Body of pancreas (tissue), 4 donors: ENCODE data around the gene ARID3A. TPM values are rescaled to one million over a fixed set of nuclear protein-coding genes. Genes with fewer than 3 reads are reported as not detected.
A peak's percentile ranks its signal among the peaks of the same experiment; 100 is the strongest.

ENCODE experiments used
- ATAC-seq: fragments of 150-250 bp; one replicate; pipeline ENCODE4 v1.9.1; 2016
- DNase-seq, 4 donors: peaks; one replicate each; pipeline ENCODE4 v3.0.0-alpha.2; 2019
- H3K27ac ChIP-seq, 4 donors: fragments of 200-600 bp; sonication (generic); 1 replicate in 3 of 4; 2 replicates in 1 of 4; pipeline versions ENCODE4 v1.5.1 to v1.6.1; 2016 to 2019; ENCODE audit warnings: mild to moderate bottlenecking in 1 of 4, mixed read lengths in 1 of 4, moderate library complexity in 1 of 4
- H3K27me3 ChIP-seq, 2 donors: fragments of 200-600 bp; sonication (generic); one replicate each; pipeline ENCODE4 v1.6.0; 2016; ENCODE audit warnings: mild to moderate bottlenecking in 1 of 2
- H3K36me3 ChIP-seq, 2 donors: fragments of 200-600 bp; sonication (generic); replicated peaks in 1 of 2; 2 replicates each; pipeline ENCODE4 v1.5.1; 2016; ENCODE audit warnings: low read depth in 2 of 2; ENCODE audit not compliant: insufficient read depth in 1 of 2
- H3K4me1 ChIP-seq: fragments of 200-600 bp; sonication (generic); one replicate; pipeline ENCODE4 v1.6.0; 2016
- H3K4me3 ChIP-seq, 2 donors: fragments of 200-600 bp; sonication (generic); 1 replicate in 1 of 2; 2 replicates in 1 of 2; pipeline ENCODE4 v1.5.1; 2016 to 2019
- H3K9me3 ChIP-seq, 3 donors: fragments of 200-600 bp; sonication (generic); 1 replicate in 2 of 3; 2 replicates in 1 of 3; pipeline ENCODE4 v1.5.1; 2016
- CTCF ChIP-seq, 7 experiments: fragments of 450-650 bp in 4 of 7; fragments of 200-600 bp in 3 of 7; sonication (generic) in 3 of 7; IDR thresholded peaks; one replicate each; pipeline ENCODE4 v1.5.1; 2016 to 2019; ENCODE audit warnings: antibody characterized with exemption in 7 of 7
- POLR2A ChIP-seq, 3 donors: fragments of 450-650 bp; IDR thresholded peaks; one replicate each; pipeline ENCODE4 v1.6.1; 2016; ENCODE audit warnings: antibody characterized with exemption in 3 of 3, mild to moderate bottlenecking in 2 of 3
- WGBS, 2 donors: methylation state at CpG; one replicate each; pipeline ENCODE4 v1.1.5; 2017; 5-methylcytosine and 5-hydroxymethylcytosine counted together
- intact Hi-C: fragments of 100-400 bp; cut with DNase I; formaldehyde crosslinking; loops from one replicate; pipeline ENCODE4 v1.15.1; 2023
- total RNA-seq, 2 donors: library from RNA; depleted of rRNA; stranded (reverse); fragments of >200 nt; gene quantifications; one replicate each; pipeline ENCODE4 v1.1.0, GENCODE V29; 2016

ARID3A gene
- total RNA-seq, 2 donors from 2014 or later, result 3.1 to 5.9 TPM

- no peak overlapping the region for H3K4me3 ChIP-seq
- 93 to 95% methylated on average over 31 to 44 of the region's 54 CpGs for WGBS, 2 donors
- intact Hi-C loops, result no loop called here
- TF ChIP-seq CTCF (IDR thresholded peaks at IDR 0.05) (no peak), POLR2A (IDR thresholded peaks at IDR 0.05) (no peak)
- peaks cover 22% of the 10 kb centered on the region for H3K4me1 ChIP-seq
- H3K9me3 ChIP-seq, result no peaks in the 10 kb centered on the region
- no peak for DNase-seq
- no peaks in the 10 kb centered on the region for H3K27me3 ChIP-seq
- peak overlapping the region in 1 of 4 donors; percentile 26 for H3K27ac ChIP-seq
- no peak for ATAC-seq
- H3K36me3 ChIP-seq, result no peaks in the 10 kb centered on the region
These were observed 14.4 kb upstream of the ARID3A start for GRCh38 chr19:911197-912033.

GRCh38 chr19:912181-913079 is 13.4 kb upstream of the ARID3A start:
- H3K4me3 ChIP-seq, result peak overlapping the region in 1 of 2 donors; percentile 62
- intact Hi-C loops, result no loop called here
- H3K27me3 ChIP-seq, result peaks cover 0 to 2% of the 10 kb centered on the region in 2 donors
- peaks cover 29% of the 10 kb centered on the region for H3K4me1 ChIP-seq
- TF ChIP-seq CTCF (IDR thresholded peaks at IDR 0.05) (no peak), POLR2A (IDR thresholded peaks at IDR 0.05) (no peak)
- DNase-seq, result no peak
- WGBS, 2 donors, result 2 to 14% methylated on average over 33 to 48 of the region's 69 CpGs
- peak overlapping the region; percentile 86 to 94 (median 90) for H3K27ac ChIP-seq
- peak; percentile 33 for ATAC-seq
- no peaks in the 10 kb centered on the region for H3K9me3 ChIP-seq
- no peaks in the 10 kb centered on the region for H3K36me3 ChIP-seq

GRCh38 chr19:913080-913748 is 12.6 kb upstream of the ARID3A start, which contains the start of gene R3HDM4:
Gene R3HDM4, minus strand, starts transcription at chr19:913219. Its CDS starts 62 bp downstream, at chr19:913157.
- intact Hi-C loops, result no loop called here
- peaks cover 0 to 10% of the 10 kb centered on the region in 2 donors for H3K27me3 ChIP-seq
- TF ChIP-seq POLR2A (IDR thresholded peaks at IDR 0.05) (peak; percentile 13 to 64 (median 47)), CTCF (IDR thresholded peaks at IDR 0.05) (no peak)
- ATAC-seq (peak; percentile 81), DNase-seq (peak; percentile 80 to 83 (median 80))
- no peaks in the 10 kb centered on the region for H3K9me3 ChIP-seq
- H3K36me3 ChIP-seq, result no peaks in the 10 kb centered on the region
- peak within 1 kb of the TSS; percentile 86 to 94 (median 90) for H3K27ac ChIP-seq
- 0 to 1% methylated on average over 29 to 58 of the region's 76 CpGs for WGBS, 2 donors
- peak within 1 kb of the TSS; percentile 62 to 97 for H3K4me3 ChIP-seq
- H3K4me1 ChIP-seq, result peaks cover 37% of the 10 kb centered on the region

DNA sequence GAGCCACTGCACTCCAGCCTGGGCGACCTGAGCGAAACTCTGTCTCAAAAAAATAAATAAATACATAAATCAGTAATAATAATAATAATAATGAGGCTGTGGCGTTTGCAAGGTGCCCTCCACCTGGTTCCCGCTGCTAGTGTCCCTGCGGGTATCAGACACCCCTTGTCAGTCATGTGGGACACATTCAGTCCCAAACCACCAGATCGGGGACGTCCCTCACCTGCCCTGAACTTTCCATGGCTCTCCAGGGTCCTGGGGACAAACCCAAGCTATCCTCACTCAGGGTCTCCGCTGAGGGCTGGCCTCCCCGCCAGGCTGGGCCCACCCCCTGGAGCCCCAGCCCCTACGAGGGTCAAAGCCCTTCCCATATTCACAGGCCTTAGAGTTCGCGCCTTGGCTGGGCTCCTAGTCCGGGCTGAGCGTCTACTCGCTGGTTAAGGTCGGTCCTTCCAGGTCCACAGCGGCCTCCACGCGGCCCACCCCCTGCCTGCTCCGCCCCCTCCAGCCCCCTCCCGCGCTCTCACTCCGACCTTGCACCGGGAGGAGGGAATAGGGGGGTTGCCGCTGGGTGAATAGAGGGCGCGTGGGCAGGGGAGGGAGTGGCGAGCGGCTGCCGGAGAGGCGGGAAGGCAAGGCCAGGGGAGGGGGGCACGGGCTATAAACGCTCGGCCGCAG is 9.1 kb upstream of the ARID3A start:
- ATAC-seq (no peak), DNase-seq (peak in 2 of 4 donors; percentile 46 to 49)
- H3K4me1 ChIP-seq, result peaks cover 43% of the 10 kb centered on the region
- TF ChIP-seq CTCF (IDR thresholded peaks at IDR 0.05) (no peak), POLR2A (IDR thresholded peaks at IDR 0.05) (no peak)
- no peaks in the 10 kb centered on the region for H3K36me3 ChIP-seq
- 21 to 57% methylated on average over 8 to 34 of the region's 35 CpGs for WGBS, 2 donors
- no peak overlapping the region for H3K27ac ChIP-seq
- peak overlapping the region in 1 of 2 donors; percentile 1 for H3K4me3 ChIP-seq
- intact Hi-C loops, result loop anchor here (5.0 kb wide), 2 partner anchors 54 to 144 kb away; no protein-coding TSS in a partner anchor
- H3K27me3 ChIP-seq, result peaks cover 0 to 22% of the 10 kb centered on the region in 2 donors
- no peaks in the 10 kb centered on the region for H3K9me3 ChIP-seq
